HepG2 (cell line): ENCODE results near the gene TBC1D10B. TPM values are rescaled to one million over a fixed set of nuclear protein-coding genes. Genes with fewer than 3 reads are reported as not detected.

Source experiments
- CAMTA2 ChIP-seq: sonication (generic); formaldehyde crosslinking; IDR thresholded peaks from 2 replicates; pipeline ENCODE4 v1.4.0; 2020; ENCODE audit warnings: mild to moderate bottlenecking, missing genetic modification reagents, borderline replicate concordance
- CEBPB ChIP-seq: IDR thresholded peaks from 2 replicates; pipeline ENCODE4 v1.6.1; 2011; ENCODE audit warnings: low read depth, low read length, improper control_type of control experiment, borderline replicate concordance
- HMG20A ChIP-seq: IDR thresholded peaks from 2 replicates; pipeline ENCODE4 v1.6.1; 2016; ENCODE audit warnings: borderline replicate concordance
- HNRNPK ChIP-seq: fragments of 200-400 bp; formaldehyde crosslinking; IDR thresholded peaks from 2 replicates; pipeline ENCODE4 v1.6.1; 2018; ENCODE audit warnings: low read length, low read depth, moderate library complexity, mild to moderate bottlenecking; ENCODE audit not compliant: poor library complexity, severe bottlenecking
- KMT2A ChIP-seq: sonication (generic); formaldehyde crosslinking; IDR thresholded peaks from 2 replicates; pipeline ENCODE4 v1.4.0; 2020; ENCODE audit warnings: missing genetic modification reagents
- MED13 ChIP-seq: sonication (generic); formaldehyde crosslinking; IDR thresholded peaks from 2 replicates; pipeline ENCODE4 v1.5.0; 2020; ENCODE audit warnings: missing genetic modification reagents
- ONECUT2 ChIP-seq: sonication (generic); formaldehyde crosslinking; IDR thresholded peaks from 2 replicates; pipeline ENCODE4 v1.4.0; 2020; ENCODE audit warnings: missing genetic modification reagents
- PATZ1 ChIP-seq: sonication (generic); formaldehyde crosslinking; IDR thresholded peaks from 2 replicates; pipeline ENCODE4 v1.4.0; 2020; ENCODE audit warnings: missing genetic modification reagents
- PRPF4 ChIP-seq: fragments of 200-400 bp; formaldehyde crosslinking; IDR thresholded peaks from 2 replicates; pipeline ENCODE4 v1.6.1; 2016; ENCODE audit warnings: low read length, low read depth; ENCODE audit not compliant: poor library complexity, severe bottlenecking
- RBM22 ChIP-seq: fragments of 200-400 bp; formaldehyde crosslinking; optimal IDR thresholded peaks from 2 replicates; pipeline ENCODE3; 2017; ENCODE audit warnings: mild to moderate bottlenecking, low read length, moderate library complexity
- SALL1 ChIP-seq: sonication (generic); formaldehyde crosslinking; IDR thresholded peaks from 2 replicates; pipeline ENCODE4 v1.8.0; 2022; ENCODE audit warnings: mild to moderate bottlenecking, missing genetic modification reagents
- STAG1 ChIP-seq: sonication (generic); formaldehyde crosslinking; IDR thresholded peaks from 2 replicates; pipeline ENCODE4 v1.4.0; 2020; ENCODE audit warnings: missing genetic modification reagents
- STAT5B ChIP-seq: sonication (generic); formaldehyde crosslinking; IDR thresholded peaks from 2 replicates; pipeline ENCODE4 v1.4.0; 2020; ENCODE audit warnings: missing genetic modification reagents
- ZNF124 ChIP-seq: sonication (generic); formaldehyde crosslinking; IDR thresholded peaks from 2 replicates; pipeline ENCODE4 v1.4.0; 2020; ENCODE audit warnings: missing genetic modification reagents
- ZNF207 ChIP-seq: fragments of 450-650 bp; IDR thresholded peaks from 2 replicates; pipeline ENCODE4 v1.6.1; 2016; ENCODE audit warnings: antibody characterized with exemption, borderline replicate concordance
- ZNF746 ChIP-seq: sonication (generic); formaldehyde crosslinking; IDR thresholded peaks from 2 replicates; pipeline ENCODE4 v1.8.0; 2022; ENCODE audit warnings: mild to moderate bottlenecking, missing genetic modification reagents
- ZNF749 ChIP-seq: sonication (generic); formaldehyde crosslinking; IDR thresholded peaks from 2 replicates; pipeline ENCODE4 v1.8.0; 2022; ENCODE audit warnings: mild to moderate bottlenecking, missing genetic modification reagents, moderate library complexity, borderline replicate concordance
- ZNF781 ChIP-seq: sonication (generic); formaldehyde crosslinking; IDR thresholded peaks from 2 replicates; pipeline ENCODE4 v1.5.1; 2020; ENCODE audit warnings: borderline replicate concordance, mild to moderate bottlenecking, missing genetic modification reagents; ENCODE audit errors: not compliant biosample characterization
- ZNF883 ChIP-seq: sonication (generic); formaldehyde crosslinking; IDR thresholded peaks from 2 replicates; pipeline ENCODE4 v1.5.1; 2020; ENCODE audit warnings: mild to moderate bottlenecking, missing genetic modification reagents; ENCODE audit errors: not compliant biosample characterization
- ZSCAN22 ChIP-seq: sonication (generic); formaldehyde crosslinking; IDR thresholded peaks from 2 replicates; pipeline ENCODE4 v1.4.0; 2020; ENCODE audit warnings: mild to moderate bottlenecking, missing genetic modification reagents
- ZSCAN9 ChIP-seq: IDR thresholded peaks from 2 replicates; pipeline ENCODE4 v1.6.1; 2016; ENCODE audit warnings: borderline replicate concordance
- polyA plus RNA-seq, 8 experiments: library from polyadenylated mRNA; depleted of rRNA in 3 of 8; stranded (reverse) in 7 of 8; unstranded in 1 of 8; fragments of >200 nt; fragmentation: Illumina TruSeq in 4 of 8; extraction: Trizol in 4 of 8; gene quantifications; 2 replicates each; pipeline versions ENCODE4 v1.2.1 to v1.2.3, GENCODE V29; 2011 to 2016; ENCODE audit warnings: low read depth in 4 of 8, missing spikeins in 1 of 8, mixed read lengths in 1 of 8; ENCODE audit not compliant: insufficient read depth in 1 of 8
- total RNA-seq, 5 experiments: library from RNA; depleted of rRNA; stranded (reverse); fragments of >200 nt; fragmentation: Illumina TruSeq; extraction: Trizol; gene quantifications; 2 replicates each; pipeline ENCODE4 v1.2.3, GENCODE V29; 2016; ENCODE audit warnings: low read depth in 1 of 5
- TF ChIP-seq, protein P1 (sequence below): sonication (generic); formaldehyde crosslinking; IDR thresholded peaks from 2 replicates; pipeline ENCODE4 v1.9.0; 2021; ENCODE audit warnings: missing genetic modification reagents, mild to moderate bottlenecking, borderline replicate concordance
- TF ChIP-seq, protein P2 (sequence below): sonication (generic); formaldehyde crosslinking; IDR thresholded peaks from 2 replicates; pipeline ENCODE4 v1.8.0; 2022; ENCODE audit warnings: mild to moderate bottlenecking, missing genetic modification reagents, moderate library complexity
- TF ChIP-seq, protein P3 (sequence below): IDR thresholded peaks from 2 replicates; pipeline ENCODE4 v1.6.1; 2016; ENCODE audit warnings: missing biosample characterization, missing genetic modification reagents, low read depth

TBC1D10B gene
- total and polyA plus RNA-seq, 2 of the 13 experiments (the other 11 are each of a cell fraction or from before 2014, with no cell fraction given): 15.7 to 24.8 TPM

DNA sequence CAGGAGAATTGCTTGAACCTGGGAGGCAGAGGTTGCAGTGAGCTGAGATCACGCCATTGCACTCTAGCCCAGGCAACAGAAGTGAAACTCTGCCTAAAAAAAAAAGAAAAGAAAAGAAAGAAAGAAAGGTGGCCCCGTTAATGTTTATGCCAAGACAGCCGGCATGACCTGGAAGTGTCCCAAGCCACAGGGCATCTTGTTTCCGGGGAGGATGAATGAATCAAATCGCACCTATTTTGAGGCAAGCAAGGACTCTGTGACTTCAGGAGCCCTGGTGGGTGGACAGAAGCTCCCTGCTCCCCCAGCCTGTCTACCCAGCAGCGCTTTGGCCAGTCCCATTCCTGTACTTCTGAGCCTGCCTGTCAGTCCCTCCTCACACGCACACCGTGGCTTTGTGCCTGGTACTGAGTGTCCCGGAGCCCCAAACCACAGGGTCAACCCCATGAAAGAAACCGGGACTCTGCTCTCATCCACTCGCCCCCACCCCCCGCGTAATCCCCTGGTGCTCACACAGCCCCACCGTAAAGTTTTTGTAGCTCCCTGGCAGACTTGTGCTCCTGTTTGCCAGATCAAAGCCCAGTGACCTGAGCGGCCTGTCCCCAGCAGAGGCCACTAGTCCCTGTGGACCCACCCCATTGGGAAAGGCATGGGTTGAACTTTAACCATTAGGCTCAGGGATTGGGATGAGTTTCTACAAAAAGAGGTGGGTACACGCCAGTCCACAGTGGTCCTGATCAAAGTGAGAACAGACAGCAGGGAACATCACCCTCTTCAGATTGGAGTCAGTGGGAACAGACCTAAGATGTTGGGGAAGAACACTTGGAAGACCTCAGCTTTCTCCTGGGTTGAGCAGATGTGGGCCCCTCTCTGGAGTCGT lies 34.5 kb downstream of the TBC1D10B start (continued):
- TF ChIP-seq, protein P1, sequence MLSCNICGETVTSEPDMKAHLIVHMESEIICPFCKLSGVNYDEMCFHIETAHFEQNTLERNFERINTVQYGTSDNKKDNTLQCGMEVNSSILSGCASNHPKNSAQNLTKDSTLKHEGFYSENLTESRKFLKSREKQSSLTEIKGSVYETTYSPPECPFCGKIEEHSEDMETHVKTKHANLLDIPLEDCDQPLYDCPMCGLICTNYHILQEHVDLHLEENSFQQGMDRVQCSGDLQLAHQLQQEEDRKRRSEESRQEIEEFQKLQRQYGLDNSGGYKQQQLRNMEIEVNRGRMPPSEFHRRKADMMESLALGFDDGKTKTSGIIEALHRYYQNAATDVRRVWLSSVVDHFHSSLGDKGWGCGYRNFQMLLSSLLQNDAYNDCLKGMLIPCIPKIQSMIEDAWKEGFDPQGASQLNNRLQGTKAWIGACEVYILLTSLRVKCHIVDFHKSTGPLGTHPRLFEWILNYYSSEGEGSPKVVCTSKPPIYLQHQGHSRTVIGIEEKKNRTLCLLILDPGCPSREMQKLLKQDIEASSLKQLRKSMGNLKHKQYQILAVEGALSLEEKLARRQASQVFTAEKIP (CRISPR knock-in tag): no peak
- TF ChIP-seq, protein P2, sequence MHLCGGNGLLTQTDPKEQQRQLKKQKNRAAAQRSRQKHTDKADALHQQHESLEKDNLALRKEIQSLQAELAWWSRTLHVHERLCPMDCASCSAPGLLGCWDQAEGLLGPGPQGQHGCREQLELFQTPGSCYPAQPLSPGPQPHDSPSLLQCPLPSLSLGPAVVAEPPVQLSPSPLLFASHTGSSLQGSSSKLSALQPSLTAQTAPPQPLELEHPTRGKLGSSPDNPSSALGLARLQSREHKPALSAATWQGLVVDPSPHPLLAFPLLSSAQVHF (CRISPR knock-in tag): no peak
- TF ChIP-seq MED13 (peak; percentile 57; the same call in 1 of the 2 replicates), ZNF207 (no peak), ZNF124 (CRISPR knock-in tag) (peak; percentile 73; the same call in 1 of the 2 replicates), STAT5B (no peak), ZNF749 (peak; percentile 24; the same call in 1 of the 2 replicates), HMG20A (no peak; the same call in 1 of the 2 replicates), CEBPB (peak; percentile 59; the same call in 1 of the 2 replicates), KMT2A (CRISPR knock-in tag) (peak; percentile 46; the same call in 1 of the 2 replicates), ZNF746 (CRISPR knock-in tag) (peak; percentile 60; the same call in 1 of the 2 replicates), ZNF883 (CRISPR knock-in tag) (no peak), PATZ1 (CRISPR knock-in tag) (peak; percentile 86), ONECUT2 (CRISPR knock-in tag) (0 out of 2 replicates have a peak, but pooled peaks have one; percentile 10), ZNF781 (peak; percentile 71), ZSCAN22 (peak; percentile 11; the same call in 1 of the 2 replicates), HNRNPK (no peak), SALL1 (CRISPR knock-in tag) (peak; percentile 83), ZSCAN9 (CRISPR knock-in tag) (peak; percentile 81; the same call in 1 of the 2 replicates), PRPF4 (no peak), CAMTA2 (no peak), STAG1 (CRISPR knock-in tag) (peak; percentile 41), RBM22 (no peak)
- TF ChIP-seq, protein P3, sequence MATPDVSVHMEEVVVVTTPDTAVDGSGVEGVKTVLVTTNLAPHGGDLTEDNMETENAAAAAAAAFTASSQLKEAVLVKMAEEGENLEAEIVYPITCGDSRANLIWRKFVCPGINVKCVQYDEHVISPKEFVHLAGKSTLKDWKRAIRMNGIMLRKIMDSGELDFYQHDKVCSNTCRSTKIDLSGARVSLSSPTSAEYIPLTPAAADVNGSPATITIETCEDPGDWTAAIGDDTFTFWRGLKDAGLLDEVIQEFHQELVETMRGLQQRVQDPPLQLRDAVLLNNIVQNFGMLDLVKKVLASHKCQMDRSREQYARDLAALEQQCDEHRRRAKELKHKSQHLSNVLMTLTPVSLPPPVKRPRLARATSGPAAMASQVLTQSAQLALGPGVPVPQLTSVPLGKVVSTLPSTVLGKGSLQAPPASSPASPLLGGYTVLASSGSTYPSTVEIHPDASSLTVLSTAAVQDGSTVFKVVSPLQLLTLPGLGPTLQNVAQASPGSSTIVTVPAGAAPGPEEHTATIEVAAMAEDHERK (CRISPR knock-in tag): no peak
